ENCODE measurements around the gene L3MBTL4.

L3MBTL4 gene

GRCh38 chr18:5941890-5942289 is 472.8 kb downstream of the L3MBTL4 start:
- in situ Hi-C loops (cut with MboI; ENCODE audit: low sequenced_read_pairs) = no loop called here

DNA sequence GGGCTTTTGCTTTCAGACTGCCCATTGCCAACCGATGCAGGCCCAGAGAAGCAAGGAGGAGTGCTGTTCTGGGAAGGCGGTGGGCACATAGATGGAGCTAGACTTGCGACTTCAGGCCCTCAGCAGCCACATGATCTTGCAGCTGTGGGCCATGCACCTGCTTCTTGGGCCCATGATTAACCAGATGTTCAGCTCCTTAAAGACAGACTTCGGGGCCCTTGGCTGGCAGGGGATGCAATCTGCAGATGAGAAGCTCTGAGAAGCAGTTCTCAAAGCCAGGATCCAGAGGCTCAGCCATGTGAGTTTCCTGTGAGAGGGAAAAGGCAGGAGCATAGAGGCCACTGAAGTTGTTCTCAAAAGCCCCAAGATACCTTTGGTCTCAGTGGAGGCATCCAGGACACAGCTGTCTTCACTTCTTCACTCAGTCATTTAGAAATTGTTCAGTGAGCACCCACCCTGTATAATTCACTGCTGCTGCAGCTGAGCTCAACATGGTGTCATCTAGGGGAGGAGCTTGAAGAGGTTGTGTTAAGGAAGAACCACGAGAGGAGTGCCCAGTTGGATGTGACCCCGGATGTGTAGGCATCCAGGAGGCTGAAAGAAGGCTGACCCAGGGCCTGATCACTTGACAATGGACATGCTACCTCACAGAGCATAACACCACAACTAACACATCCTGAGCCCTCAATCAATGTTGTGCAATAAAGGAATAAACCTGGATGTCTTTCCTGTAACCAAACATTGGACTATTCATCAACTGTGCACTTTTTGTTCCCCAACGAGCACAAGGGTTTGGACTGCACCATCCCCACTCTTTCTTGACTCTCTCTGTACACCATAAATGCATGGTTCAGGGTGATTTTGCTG is 474.7 kb downstream of the L3MBTL4 start:
- in situ Hi-C loops (cut with MboI; ENCODE audit: low sequenced_read_pairs) = no loop called here

GRCh38 chr18:5937795-5938194 is 476.9 kb downstream of the L3MBTL4 start:
- in situ Hi-C loops (cut with MboI; ENCODE audit: low sequenced_read_pairs) = no loop called here

GRCh38 chr18:5937121-5937520 is 477.6 kb downstream of the L3MBTL4 start:
- in situ Hi-C loops (cut with MboI; ENCODE audit: low sequenced_read_pairs) = no loop called here

GRCh38 chr18:5930789-5931188 is 483.9 kb downstream of the L3MBTL4 start:
- in situ Hi-C loops (cut with MboI; ENCODE audit: low sequenced_read_pairs) = no loop called here

DNA sequence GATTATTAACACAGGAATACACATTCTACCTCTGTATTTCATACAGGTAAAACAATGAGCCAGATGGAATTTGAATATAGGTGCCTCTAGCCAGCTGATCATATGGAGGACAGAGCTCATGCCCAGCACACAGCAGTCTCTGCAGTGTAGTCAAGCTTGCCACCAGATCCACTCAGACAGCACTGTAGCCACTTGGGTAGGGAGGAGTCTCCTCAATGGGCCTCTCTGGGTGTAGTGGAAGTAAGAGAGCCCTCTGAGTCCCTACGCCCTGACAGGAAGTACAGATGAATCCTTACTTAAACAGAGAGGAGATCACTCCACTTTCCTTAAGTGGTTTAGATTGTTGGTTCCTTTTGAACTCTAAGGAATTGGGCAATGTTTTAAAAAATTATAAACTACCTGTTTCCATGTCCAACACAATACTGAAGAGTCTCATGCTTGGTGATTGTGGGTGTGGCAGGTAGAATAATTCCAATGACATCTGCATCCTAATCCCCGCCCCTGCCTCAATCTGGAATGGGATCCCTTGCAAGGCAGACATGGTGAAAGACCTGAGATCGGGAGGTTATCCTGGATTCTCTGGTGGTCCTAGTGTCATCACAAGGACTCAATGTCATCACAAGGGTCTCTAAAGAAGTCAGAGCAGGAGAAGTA is 496.4 kb downstream of the L3MBTL4 start:
- in situ Hi-C loops (cut with MboI; ENCODE audit: low sequenced_read_pairs) = loop anchor here (25.0 kb wide), 1 partner anchor 594 kb away; no protein-coding TSS in a partner anchor

GRCh38 chr18:5914951-5915350 is 499.8 kb downstream of the L3MBTL4 start:
- in situ Hi-C loops (cut with MboI; ENCODE audit: low sequenced_read_pairs) = loop anchor here (25.0 kb wide), 1 partner anchor 597 kb away; no protein-coding TSS in a partner anchor

- in situ Hi-C loops (cut with MboI; ENCODE audit: low sequenced_read_pairs) = loop anchor here (25.0 kb wide), 1 partner anchor 598 kb away; no protein-coding TSS in a partner anchor
These were observed 500.7 kb downstream of the L3MBTL4 start for GRCh38 chr18:5914016-5914415.

DNA sequence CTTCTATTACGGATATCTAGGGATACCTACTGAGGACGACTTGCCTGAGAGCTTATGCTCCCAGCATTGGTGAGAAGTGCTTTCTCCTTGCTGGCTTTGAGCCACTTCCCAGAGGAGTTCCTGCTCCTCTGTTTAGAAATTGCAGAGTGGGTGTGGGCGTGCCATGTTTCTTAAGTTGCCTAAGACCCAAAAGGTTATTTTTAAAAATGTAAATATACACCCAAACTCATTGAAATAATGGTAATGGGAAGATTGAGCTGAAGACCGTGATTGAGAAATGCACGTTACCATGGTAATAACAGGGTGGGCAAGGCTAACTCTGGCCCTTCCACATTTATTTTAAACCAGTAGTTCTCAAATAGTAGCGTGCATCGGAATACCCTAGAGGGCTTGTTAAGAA is 502.1 kb downstream of the L3MBTL4 start:
- in situ Hi-C loops (cut with MboI; ENCODE audit: low sequenced_read_pairs) = loop anchor here (25.0 kb wide), 1 partner anchor 600 kb away; no protein-coding TSS in a partner anchor

GRCh38 chr18:5909125-5909524 is 505.6 kb downstream of the L3MBTL4 start:
- in situ Hi-C loops (cut with MboI; ENCODE audit: low sequenced_read_pairs) = loop anchor here (25.0 kb wide), 1 partner anchor 603 kb away; no protein-coding TSS in a partner anchor

Data from HL-60/S4 treated with phorbol 12-myristate 13-acetate at 8.2 ng/mL for 4 days and 3 days (cell line).